Superior temporal gyrus (tissue), 1 donor: ENCODE measurements around the gene FKBP1A.
A peak's percentile ranks its signal among the peaks of the same experiment; 100 is the strongest.

Experiments used
- DNase-seq: peaks from one replicate; pipeline ENCODE4 v3.0.0-alpha.2; 2016; ENCODE audit errors: extremely low spot score

FKBP1A gene

DNA sequence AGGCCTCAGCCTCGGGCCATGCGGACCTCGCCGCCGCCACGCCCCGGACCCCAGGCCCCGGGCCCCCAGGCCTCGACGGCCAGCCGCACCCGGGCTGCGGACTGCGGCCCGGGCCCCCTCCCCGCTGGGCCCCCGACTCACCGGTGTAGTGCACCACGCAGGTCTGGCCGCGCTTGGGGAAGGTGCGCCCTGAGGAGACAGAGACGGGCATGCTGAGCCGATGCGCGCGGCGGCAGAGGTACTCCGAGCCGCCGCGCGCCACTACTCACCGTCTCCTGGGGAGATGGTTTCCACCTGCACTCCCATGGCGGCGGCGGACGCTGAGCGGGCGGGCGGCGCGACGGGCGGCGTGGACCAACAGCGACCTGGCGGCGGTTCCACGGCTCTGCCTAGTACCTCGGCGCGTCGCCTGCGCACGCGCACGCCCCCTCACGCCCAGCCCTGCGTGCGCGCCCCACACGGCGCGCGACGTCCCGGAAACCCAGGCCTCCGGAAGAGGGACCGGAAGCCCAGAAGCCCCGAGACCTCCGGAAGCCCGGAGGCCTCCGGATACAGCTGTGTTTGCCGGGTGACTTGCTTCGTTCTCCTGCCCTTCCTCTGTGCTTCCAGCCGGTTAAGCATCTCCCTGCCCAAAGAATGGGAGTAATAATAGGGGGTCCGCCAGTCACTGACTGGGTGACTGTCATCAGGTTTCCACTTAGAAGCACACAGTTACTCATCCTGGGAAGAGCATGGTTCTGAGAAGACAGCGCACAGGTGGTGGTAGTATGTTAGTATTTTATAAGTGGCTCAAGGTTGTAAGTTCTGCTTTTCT, at the start of gene FKBP1A:
Gene FKBP1A, minus strand, starts transcription at position 362 of the 814 bp plus-strand sequence. Its CDS starts 56 bp downstream, at position 306.
- DNase-seq: peak; percentile 90

- DNase-seq: no peak
Observed at GRCh38 chr20:1442304-1442703, 49.5 kb upstream of the FKBP1A start.

GRCh38 chr20:1441133-1441532, 48.3 kb upstream of the FKBP1A start:
- no peak for DNase-seq

DNA sequence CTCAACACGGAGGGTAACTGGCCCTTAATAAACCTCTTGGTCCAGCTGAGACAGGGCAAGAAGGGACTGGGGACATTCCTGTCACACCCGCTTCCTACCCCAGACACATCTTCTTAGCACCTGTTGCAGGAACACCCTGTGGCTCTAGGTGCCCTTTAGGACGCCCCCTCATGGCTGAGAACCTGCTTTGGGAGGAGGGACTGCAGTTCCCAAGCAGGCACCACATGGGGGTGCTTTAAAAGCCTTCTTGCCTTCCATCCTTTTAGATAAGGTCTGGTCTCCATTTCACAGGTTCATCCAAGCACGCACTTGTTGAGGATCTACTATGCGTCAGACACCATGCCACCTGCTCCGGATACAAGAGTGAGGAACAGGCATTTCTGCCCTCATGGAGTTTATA, 47.2 kb upstream of the FKBP1A start:
- no peak for DNase-seq

DNA sequence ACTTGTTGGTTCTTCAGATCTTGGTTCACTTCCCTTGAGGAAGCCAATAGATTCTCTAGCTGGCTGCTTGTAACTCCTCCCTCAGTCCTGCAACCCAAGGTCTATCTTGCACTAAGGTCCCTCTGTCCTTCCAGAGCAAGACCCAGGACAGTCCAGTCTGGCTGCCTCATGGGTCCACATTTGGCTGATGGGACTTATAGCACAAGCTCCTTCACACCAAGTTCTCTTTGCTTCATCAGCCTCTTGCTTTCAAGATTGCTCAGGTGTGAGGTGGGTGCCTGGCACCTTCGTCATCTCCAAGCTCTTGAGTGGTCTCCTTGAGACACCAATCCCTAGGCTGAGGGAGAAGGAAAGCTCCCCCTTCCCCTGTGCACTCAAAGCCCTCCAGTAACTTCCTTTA, 45.5 kb upstream of the FKBP1A start:
- DNase-seq: no peak

GRCh38 chr20:1437235-1437904, 44.5 kb upstream of the FKBP1A start:
- DNase-seq: peak; percentile 86

GRCh38 chr20:1436263-1436662, 43.4 kb upstream of the FKBP1A start:
- no peak for DNase-seq

DNA sequence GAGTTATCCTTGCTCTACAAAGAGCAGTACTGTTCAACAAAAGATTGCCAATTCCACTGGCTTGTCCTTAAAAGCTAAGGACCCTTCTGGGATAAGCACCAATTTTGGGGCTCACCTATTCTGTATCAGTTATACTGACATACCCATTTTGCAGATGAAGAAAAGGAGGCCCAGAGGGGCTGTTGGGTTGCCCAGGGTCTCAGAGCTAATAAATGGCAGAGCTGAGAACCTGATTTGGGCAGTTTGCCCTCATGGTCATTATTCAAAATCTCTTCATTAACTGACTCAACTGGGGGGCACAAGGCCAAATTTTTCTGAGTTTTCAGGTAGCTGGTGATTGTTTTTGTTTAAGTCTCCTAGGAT, 42.5 kb upstream of the FKBP1A start:
- no peak for DNase-seq

GRCh38 chr20:1434571-1435336, 41.9 kb upstream of the FKBP1A start:
- DNase-seq: no peak

DNA sequence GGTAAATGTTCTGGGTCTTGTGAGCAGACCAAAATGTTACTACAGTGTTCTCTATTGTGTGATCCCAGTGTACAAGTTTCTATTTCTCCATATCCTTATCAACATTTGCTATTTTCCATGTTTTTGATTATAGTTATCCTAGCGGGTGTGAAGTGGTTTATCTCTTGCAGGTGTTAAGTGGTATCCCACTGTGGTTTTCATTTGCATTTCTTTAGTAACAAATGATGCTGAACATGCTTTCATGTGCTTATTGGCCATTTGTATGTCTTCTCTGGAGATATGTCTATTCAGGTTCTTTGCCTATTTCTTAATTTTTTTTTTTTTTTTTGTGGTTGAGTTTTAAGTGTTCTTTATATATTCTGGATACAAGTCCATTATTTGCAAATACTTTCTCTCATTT, 38.3 kb upstream of the FKBP1A start:
- no peak for DNase-seq

GRCh38 chr20:1430004-1430451, 37.2 kb upstream of the FKBP1A start:
- no peak for DNase-seq

DNA sequence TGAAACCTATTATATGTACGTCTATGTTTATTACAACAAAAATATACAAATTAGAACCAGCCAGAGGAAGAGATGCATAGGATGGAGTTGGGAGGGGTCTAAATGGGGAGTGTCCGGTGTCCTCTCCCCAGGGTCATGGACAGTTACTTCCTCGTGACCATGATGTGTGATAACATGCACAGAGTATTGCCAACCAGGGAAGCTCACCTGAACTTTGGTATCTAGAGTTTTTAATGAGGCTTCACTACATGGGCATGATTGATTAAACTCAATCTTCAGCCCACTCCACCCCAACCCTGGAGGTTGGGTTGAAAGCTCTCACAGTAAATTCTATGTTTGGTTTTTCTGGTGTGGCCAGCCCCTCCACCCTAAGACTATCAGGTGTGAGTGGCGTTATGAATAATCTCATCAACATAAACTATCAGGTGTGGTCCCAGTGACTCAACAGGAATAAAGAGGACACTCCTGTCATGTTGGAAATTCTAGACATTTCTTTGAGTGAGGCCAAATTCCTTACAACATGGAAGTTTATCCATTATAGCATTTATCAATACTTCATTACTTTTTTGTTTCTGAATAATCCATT, 36.4 kb upstream of the FKBP1A start:
- DNase-seq: no peak

DNA sequence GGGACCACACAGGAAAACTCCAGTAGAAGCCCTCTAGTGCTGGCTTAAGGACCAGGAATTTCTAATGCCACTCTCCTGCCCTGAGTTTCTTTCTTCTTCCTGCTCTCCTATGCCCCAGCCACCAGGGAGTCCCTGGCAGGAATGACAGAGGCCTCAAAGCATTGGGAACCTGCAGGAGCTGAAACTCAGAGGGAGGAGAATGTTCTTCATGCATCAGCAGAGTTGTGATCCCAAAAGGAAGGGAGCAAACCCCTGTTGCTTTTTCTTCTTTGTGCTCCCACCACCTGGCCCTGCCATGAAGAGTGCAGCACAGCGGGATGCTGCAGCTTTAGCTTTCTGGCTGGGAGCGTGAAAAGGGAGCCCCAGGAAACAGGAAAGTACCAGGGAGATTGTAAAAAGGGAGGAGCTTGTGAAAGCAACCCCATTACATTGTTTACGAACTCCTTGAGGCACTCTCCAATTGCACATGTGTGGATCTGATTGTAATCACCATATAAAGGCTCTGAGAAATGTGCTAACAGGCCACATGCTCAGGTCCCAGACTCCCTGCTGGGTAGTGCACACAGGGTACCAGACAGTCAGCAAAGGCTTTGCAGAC, 34.7 kb upstream of the FKBP1A start:
- DNase-seq: no peak

DNA sequence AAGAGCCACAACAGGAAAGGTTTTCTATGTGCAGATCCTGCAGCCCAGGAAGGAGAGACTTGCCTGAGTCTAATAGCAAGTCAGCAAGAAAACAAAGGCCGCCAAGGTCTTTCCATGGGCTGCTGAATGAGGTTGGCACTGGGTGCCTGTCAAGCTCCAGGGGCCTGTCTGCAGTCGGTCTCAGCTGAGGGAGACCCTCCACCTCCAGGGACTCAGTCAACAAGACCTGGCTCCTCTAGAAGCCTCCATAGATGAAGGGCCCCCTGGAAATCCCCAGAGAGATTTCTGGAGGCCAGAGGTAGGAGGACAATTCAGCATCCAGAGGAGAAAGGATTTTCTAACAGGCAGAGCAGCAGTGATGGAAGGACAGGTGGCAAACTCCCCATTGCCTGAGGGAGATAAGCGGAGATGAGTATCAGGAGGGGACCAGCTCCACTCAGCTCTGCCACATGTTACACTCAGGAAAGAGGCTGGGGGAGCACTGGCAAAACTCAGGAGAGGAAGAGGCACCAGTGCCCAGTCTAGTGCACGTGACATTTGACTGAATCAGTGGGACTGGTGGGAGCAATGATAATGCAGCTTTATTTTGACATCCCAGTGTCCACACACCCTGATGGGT, 33.5 kb upstream of the FKBP1A start:
- no peak for DNase-seq

GRCh38 chr20:1424336-1424735, 31.5 kb upstream of the FKBP1A start:
- no peak for DNase-seq

GRCh38 chr20:1423625-1424106, 30.8 kb upstream of the FKBP1A start:
- DNase-seq: peak; percentile 27

GRCh38 chr20:1423206-1423605, 30.4 kb upstream of the FKBP1A start:
- DNase-seq: no peak

DNA sequence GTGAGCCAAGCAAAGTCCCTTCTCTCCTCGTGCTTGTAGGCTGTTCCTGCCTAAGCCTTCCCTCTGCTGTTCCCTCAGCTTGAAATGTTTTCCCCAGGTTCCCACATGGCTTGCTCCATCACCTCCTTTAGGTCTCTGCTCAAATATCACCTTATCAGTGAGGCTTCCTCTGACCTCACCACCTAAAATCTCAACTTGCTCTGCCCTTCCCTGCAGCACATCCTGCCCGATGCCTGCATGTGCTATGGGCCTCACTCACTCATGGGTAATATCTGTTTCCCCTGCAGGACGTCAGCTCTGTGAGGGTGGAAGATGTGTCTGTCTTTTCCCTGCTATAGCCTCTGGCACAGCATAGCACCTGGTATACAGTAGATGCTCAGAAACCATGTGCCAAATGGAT, 29.9 kb upstream of the FKBP1A start:
- no peak for DNase-seq

- no peak for DNase-seq
Observed at GRCh38 chr20:1420066-1420465, 27.2 kb upstream of the FKBP1A start.

- no peak for DNase-seq
Observed at GRCh38 chr20:1418350-1418749, 25.5 kb upstream of the FKBP1A start.

DNA sequence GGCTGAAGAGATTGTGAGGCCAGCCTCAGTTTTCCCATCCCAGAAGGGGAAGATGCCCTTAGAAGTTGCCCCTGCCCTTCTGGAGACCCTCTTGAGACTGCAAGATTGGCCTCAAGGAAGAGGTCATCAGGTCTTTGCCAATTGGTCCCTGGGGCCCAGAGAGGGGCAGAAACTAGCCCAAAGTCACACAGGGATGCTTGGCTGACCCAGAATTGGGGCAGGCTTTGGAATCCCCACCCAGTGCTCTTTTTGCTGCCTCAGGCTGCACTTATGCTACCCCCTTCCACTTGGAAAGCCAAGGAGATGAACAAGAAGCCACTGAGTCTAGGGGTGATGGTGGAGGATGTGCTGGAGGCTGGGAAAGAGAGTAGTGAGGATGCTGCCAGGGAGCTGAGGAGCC, 24.9 kb upstream of the FKBP1A start:
- DNase-seq: no peak
